IPS-NIHi11 (cell line): Measurements from ENCODE around the gene SAV1.

ENCODE experiments used
- DNase-seq: peaks from one replicate; pipeline ENCODE4 v3.0.0; 2012; ENCODE audit warnings: mixed read lengths, low spot score

Gene SAV1

DNA sequence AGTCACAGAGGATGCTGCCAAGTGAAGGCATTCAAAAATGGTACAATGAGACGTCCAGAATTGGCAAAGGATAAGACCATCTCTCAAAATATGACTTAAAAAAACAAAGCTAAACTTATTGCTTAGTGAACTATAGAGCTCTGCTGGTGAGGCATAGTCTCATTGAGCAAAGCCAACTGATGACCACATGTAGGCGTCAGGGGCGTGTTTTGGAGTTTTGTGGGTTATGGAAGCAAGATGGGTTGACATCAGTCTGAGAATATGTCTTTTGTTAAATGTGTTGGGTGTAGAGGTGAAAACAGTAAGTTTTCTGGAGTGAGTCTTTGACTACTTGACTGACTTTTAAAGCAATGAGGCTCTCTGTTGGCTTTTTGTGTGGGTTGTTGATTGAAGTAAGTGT lies 60.9 kb downstream of the SAV1 start:
- DNase-seq: no peak

DNA sequence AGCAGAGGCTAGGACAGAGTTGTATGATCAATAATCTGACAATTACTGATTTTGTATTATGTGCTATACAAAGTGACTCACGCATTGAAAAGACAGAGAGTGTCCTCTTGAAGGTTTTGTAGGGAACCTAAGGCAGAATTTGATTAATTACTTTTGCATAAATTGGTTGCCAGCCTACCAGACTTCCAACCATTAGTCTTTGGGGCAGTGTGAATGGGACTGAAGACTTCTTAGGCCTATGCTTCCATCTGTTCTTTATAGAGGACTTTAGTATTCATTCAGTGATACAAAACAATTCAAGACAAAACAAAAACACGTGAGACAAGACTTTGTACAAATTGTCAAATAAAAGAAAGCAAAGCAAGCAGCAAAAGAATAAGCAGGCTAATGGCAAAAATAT lies 61.6 kb downstream of the SAV1 start:
- no peak for DNase-seq

DNA sequence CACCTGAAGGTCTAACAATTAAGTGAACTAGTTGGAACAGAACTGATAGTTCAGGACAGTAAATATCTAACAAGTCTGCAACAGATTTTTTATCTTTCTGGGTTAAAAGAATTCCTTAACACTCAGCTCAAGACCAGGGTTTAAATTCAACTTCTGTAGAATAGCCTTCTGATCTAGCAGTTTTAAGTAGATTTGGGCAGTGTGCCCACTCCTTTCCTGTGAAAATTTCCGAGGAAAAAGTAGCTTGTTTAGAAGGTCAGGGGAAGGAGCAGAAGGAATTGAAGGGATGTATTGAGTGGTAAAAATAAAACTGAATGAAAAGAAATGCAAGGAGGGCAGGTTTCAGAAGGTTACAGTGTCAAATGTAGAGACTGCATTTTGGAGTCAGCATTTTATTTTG lies 62.3 kb downstream of the SAV1 start:
- DNase-seq: no peak

DNA sequence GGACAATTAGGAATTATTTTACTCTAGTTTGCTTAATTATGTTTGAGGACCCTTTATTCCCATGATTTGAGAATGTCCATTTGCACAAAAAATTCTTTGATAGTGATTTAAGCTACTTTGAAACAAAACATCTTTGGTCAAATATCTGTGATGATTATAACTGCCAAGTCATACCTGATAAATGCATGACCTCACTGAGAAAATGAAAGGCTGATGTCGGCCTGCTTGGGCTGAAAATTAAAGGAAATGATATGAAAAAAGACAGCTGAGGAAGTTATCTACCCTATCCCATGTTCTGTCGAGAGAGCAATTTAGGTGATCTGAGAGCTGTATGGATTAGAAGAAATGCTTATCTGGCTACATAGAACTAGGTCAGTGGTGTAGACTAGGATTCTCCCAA lies 64.5 kb downstream of the SAV1 start:
- DNase-seq: no peak

DNA sequence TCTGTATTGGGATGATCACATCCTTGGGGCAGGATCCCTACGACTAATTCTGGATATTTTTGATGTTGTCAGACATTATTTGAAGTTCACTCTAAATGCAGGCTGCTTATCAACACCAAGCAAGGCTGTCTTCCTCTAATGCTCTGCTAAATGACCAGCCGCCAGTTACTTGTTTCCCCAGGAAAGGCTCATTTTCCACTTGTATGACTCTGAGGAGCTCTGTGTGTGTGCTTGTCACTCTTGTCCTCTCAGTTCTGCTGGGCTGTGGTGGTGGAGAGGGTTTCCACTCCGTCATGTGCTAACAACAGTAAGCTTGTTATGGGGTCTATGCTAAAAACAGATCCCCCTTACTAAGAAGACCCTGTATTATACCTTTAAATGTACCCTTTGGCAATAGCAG lies 66.1 kb downstream of the SAV1 start:
- DNase-seq: no peak

DNA sequence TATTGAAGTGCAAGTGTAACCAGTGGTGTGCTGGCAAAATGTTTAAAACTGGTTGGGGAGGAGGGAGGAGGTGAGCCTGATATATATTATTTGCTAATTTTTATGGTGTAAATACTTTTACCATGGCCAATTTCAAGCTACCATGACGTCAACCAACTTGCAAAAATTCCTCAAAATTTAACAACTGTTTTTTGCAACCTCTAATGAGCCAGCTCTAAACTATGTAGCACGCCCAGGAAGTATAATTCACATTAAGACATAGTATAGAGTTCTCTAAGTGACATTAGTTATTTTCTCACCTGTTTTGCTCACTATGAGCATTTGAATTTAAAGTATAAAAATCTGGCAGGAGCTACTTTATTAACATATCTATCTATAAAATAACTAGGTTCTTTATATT lies 66.7 kb downstream of the SAV1 start:
- DNase-seq: no peak

DNA sequence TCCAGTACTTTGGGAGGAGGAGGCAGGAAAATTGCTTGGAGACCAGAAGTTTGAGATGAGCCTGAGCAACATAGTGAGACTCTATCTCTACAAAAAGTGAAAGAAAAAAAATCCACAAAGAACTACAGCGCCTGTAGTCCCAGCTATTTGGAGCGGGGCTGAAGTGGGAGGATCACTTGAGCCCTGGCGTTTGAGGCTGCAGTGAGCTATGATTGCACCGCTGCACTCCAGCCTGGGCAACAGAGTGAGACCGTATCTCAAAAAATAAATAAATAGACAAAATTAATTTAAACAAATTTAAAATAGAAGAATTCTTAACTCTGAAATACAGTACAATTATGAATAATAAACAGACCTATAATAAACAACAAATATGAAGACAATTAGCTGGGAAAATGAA lies 67.3 kb downstream of the SAV1 start:
- no peak for DNase-seq

DNA sequence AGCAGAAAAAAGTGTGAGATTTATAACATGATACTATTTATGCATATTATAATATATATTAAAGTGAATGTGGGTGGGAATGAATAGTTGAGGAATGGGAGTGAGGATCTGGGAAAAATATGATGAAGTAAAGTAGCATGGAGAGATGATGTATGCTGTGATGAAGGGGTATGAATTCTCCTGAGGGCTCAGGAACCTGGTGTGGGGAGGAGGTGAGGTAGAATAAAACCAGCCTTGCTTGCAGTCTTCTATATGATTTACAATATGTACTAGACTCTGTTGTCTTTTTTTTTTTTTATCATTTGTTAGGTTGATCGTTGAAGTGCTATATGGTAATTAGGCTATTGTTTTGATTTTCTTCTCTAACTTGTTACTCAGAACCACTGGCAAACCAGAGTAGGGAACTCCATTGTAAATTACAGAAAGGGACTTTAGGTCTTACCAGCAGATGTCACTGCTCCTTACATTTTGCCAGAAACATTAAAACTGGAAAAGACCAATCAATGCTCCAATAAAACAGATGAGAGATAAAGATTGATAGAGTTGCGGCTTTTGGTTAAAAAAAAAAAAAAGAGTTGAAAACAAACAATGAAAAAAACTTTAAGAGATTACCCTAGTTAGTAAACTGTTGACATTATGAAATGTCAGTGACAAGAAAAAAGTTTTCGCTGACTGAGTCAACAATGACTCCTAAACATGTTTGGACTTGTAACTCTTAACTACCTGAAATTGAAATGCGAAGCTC lies 68.2 kb downstream of the SAV1 start:
- DNase-seq: peak; percentile 23

DNA sequence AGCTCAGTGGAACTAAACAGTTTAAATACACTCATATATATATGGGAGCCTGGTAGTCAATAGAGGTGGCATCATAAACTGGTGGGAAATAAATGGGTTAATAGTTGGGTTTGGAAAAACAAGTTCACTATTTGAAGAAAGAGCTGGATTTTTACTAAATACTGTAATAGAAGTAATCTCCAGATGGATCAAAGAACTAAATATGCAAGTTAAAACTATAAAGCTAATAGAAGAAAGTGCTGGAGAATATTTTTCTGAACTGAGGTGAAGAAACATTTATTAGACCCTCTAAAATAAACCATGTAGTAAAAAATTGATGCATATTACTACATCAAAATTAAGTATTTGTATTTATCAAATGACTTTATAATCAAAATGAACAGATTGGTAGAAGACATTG lies 69.3 kb downstream of the SAV1 start:
- DNase-seq: no peak

DNA sequence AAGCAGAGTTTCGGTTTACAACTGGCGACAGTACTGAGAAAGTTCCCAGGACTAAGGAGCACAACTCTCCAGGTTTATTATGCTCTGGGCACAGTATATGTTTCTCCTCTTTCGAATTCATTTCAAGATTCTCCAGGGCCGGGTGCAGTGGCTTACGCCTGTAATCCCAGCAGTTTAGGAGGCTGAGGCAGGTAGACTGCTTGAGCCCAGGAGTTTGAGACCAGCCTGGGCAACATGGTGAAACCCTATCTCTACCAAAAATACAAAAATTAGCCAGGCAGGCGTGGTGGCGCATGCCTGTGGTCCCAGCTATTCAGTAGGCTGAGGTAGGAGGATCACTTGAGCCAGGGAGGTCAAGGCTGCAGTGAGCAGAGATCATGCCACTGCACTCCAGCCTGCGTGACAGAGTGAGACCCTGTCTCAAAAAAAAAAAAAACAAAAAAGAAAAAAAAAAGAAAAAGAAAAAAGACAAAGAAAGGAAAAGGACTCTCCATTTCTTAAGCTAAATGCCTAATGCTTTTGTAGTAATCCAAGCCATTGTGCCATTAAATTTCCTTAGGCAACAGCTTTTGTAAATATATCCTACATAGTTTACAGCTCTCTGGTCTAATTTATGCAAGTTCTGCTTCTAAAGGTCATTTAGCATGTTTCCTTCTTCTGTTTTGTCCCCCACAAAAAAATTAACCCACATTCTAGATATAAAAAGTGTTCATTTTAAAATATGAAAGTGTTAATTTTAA lies 73.4 kb downstream of the SAV1 start:
- no peak for DNase-seq

DNA sequence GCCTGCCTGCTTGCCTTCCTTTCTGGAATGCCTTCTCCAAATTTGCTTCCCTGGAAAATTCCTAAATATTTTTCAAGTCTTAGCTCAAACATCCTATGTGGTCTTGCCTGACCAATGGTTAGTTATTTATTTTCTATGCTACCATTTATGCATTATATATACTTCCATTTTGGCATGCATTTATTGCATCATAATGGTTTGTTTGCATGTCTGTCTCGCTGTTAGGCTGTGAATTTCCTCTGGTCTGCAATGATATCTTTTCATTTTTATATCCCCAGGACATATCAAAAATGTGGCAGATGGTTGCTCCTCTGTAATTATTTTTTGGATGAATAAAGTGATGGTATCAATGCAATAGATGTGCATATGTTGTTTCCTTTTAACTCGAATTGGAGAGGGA lies 77.6 kb downstream of the SAV1 start:
- DNase-seq: no peak
